H1 (cell line): ENCODE results near the gene NME1. TPM values are rescaled to one million over a fixed set of nuclear protein-coding genes. Genes with fewer than 3 reads are reported as not detected.
"Not testable (repeated sequence)": the region's sequence is repeated elsewhere in the genome, so short reads cannot be mapped to it uniquely, and the experiment has no call there.

Source experiments
- CTCF ChIA-PET: fragments of 300-600 bp; sonication (Branson Sonifier 250); formaldehyde crosslinking; loops from one replicate; lab custom pipeline; 2021; ENCODE audit not compliant: partially characterized antibody; lab: Charles Lee
- POLR2A ChIA-PET: fragments of 300-600 bp; sonication (Branson Sonifier 250); formaldehyde crosslinking; loops from one replicate; lab custom pipeline; 2021; ENCODE audit warnings: inconsistent platforms; ENCODE audit not compliant: partially characterized antibody; lab: Charles Lee
- DNase-seq, 2 experiments: peaks; one replicate each; pipeline versions ENCODE4 v3.0.0 to v3.0.0-alpha.2; 2010 to 2022; ENCODE audit warnings: low spot score in 2 of 2, low read depth in 1 of 2, mixed read lengths in 1 of 2
- FAIRE-seq: peaks from 2 replicates; lab custom pipeline; 2011; peaks lifted over from hg19 to GRCh38; lab: Jason Lieb, UNC
- H2AFZ ChIP-seq: 2 replicates; pipeline ENCODE4 v1.8.1; 2012; ENCODE audit warnings: low read length, inconsistent platforms
- H2AK5ac ChIP-seq: 2 replicates; pipeline ENCODE4 v1.6.1; 2013; ENCODE audit warnings: low read depth, low read length
- H2BK120ac ChIP-seq: replicated peaks from 2 replicates; pipeline ENCODE3; 2013; ENCODE audit warnings: low read depth, low read length, inconsistent platforms
- H2BK12ac ChIP-seq: 2 replicates; pipeline ENCODE4 v1.6.1; 2013; ENCODE audit warnings: low read depth, low read length
- H2BK15ac ChIP-seq: 2 replicates; pipeline ENCODE4 v1.6.1; 2013; ENCODE audit warnings: low read length
- H2BK20ac ChIP-seq: 2 replicates; pipeline ENCODE4 v1.6.1; 2013; ENCODE audit warnings: low read length
- H2BK5ac ChIP-seq: 2 replicates; pipeline ENCODE4 v1.6.1; 2013; ENCODE audit warnings: low read depth, low read length
- H3K14ac ChIP-seq: 2 replicates; pipeline ENCODE4 v1.6.1; 2013; ENCODE audit warnings: inconsistent platforms; ENCODE audit not compliant: insufficient read length
- H3K18ac ChIP-seq: 2 replicates; pipeline ENCODE4 v1.6.1; 2013; ENCODE audit warnings: low read length; ENCODE audit errors: extremely low read depth
- H3K23ac ChIP-seq: 2 replicates; pipeline ENCODE4 v1.6.1; 2013; ENCODE audit warnings: inconsistent platforms; ENCODE audit not compliant: insufficient read length
- H3K23me2 ChIP-seq: 2 replicates; pipeline ENCODE4 v1.6.1; 2013; ENCODE audit warnings: low read depth, low read length
- H3K27ac ChIP-seq: 2 replicates; pipeline ENCODE4 v1.6.1; 2011; ENCODE audit warnings: low read depth, low read length, inconsistent platforms
- H3K27me3 ChIP-seq, 4 experiments: replicated peaks in 1 of 4; 1 replicate in 1 of 4; 2 replicates in 3 of 4; pipeline versions ENCODE4 v1.6.1 to v1.8.1; 2011 to 2013; ENCODE audit warnings: low read length in 3 of 4, mild to moderate bottlenecking in 3 of 4, inconsistent platforms in 2 of 4, mixed read lengths in 2 of 4, moderate library complexity in 1 of 4; ENCODE audit not compliant: control insufficient read depth in 3 of 4, insufficient read depth in 3 of 4; ENCODE audit errors: extremely low read depth in 1 of 4
- H3K36me3 ChIP-seq, 4 experiments: 2 replicates each; pipeline versions ENCODE4 v1.6.1 to v1.8.1; 2011 to 2013; ENCODE audit warnings: mild to moderate bottlenecking in 4 of 4, low read length in 3 of 4, moderate library complexity in 2 of 4, control low read depth in 1 of 4, inconsistent platforms in 1 of 4; ENCODE audit not compliant: insufficient read depth in 4 of 4, control insufficient read depth in 2 of 4
- H3K4ac ChIP-seq: replicated peaks from 2 replicates; pipeline ENCODE3; 2013; ENCODE audit warnings: low read length, low read depth, mixed read lengths, inconsistent platforms; ENCODE audit not compliant: insufficient read length
- H3K4me1 ChIP-seq, 4 experiments: replicated peaks in 1 of 4; 1 replicate in 1 of 4; 2 replicates in 3 of 4; pipeline versions ENCODE4 v1.6.1 to v1.8.1; 2011 to 2013; ENCODE audit warnings: low read length in 3 of 4, inconsistent platforms in 2 of 4, mixed read lengths in 1 of 4; ENCODE audit not compliant: insufficient read depth in 4 of 4, control insufficient read depth in 3 of 4
- H3K4me2 ChIP-seq, 2 experiments: 2 replicates each; pipeline versions ENCODE4 v1.6.1 to v1.8.1; 2011 to 2013; ENCODE audit warnings: low read depth in 2 of 2, low read length in 2 of 2, control low read depth in 1 of 2, inconsistent platforms in 1 of 2, mild to moderate bottlenecking in 1 of 2; ENCODE audit not compliant: insufficient read depth in 1 of 2
- H3K4me3 ChIP-seq, 4 experiments: fragments of 200-600, 300-600 bp in 1 of 4; sonication (generic), shearing (Covaris generic), sonication (Bioruptor Twin) in 1 of 4; 2 replicates each; pipeline versions ENCODE4 v1.5.1 to v1.8.1; 2011 to 2016; ENCODE audit warnings: low read length in 4 of 4, low read depth in 3 of 4, control low read depth in 2 of 4, inconsistent platforms in 2 of 4, mild to moderate bottlenecking in 2 of 4, mixed read lengths in 1 of 4, moderate library complexity in 1 of 4; ENCODE audit not compliant: insufficient read depth in 2 of 4; ENCODE audit errors: extremely low read depth in 1 of 4
- H3K56ac ChIP-seq: replicated peaks from 2 replicates; pipeline ENCODE3; 2013; ENCODE audit warnings: low read depth, mild to moderate bottlenecking, mixed read lengths, low read length, inconsistent platforms; ENCODE audit not compliant: insufficient read length
- H3K79me1 ChIP-seq: 2 replicates; pipeline ENCODE4 v1.6.1; 2013; ENCODE audit warnings: low read depth, low read length, control low read depth
- H3K79me2 ChIP-seq, 2 experiments: 2 replicates each; pipeline versions ENCODE4 v1.6.1 to v1.8.1; 2012 to 2013; ENCODE audit warnings: low read length in 2 of 2, mild to moderate bottlenecking in 2 of 2, inconsistent platforms in 1 of 2; ENCODE audit not compliant: insufficient read depth in 2 of 2, control insufficient read depth in 1 of 2
- H3K9ac ChIP-seq, 4 experiments: replicated peaks in 1 of 4; 1 replicate in 1 of 4; 2 replicates in 3 of 4; pipeline versions ENCODE4 v1.6.1 to v1.8.1; 2011 to 2013; ENCODE audit warnings: low read depth in 3 of 4, low read length in 3 of 4, control low read depth in 2 of 4, mild to moderate bottlenecking in 2 of 4, moderate library complexity in 2 of 4, inconsistent platforms in 1 of 4; ENCODE audit errors: extremely low read depth in 1 of 4
- H3K9me3 ChIP-seq, 2 experiments: 2 replicates each; pipeline versions ENCODE4 v1.6.1 to v1.8.1; 2012 to 2013; ENCODE audit warnings: mild to moderate bottlenecking in 2 of 2, moderate library complexity in 2 of 2, control low read depth in 1 of 2, inconsistent platforms in 1 of 2, low read depth in 1 of 2, low read length in 1 of 2, mixed read lengths in 1 of 2; ENCODE audit not compliant: insufficient read depth in 2 of 2
- H4K20me1 ChIP-seq, 2 experiments: replicated peaks in 1 of 2; 2 replicates each; pipeline versions ENCODE3 to v1.8.1; 2011 to 2013; ENCODE audit warnings: inconsistent platforms in 2 of 2, low read length in 2 of 2, mild to moderate bottlenecking in 1 of 2; ENCODE audit not compliant: insufficient read depth in 2 of 2, control insufficient read depth in 1 of 2
- H4K5ac ChIP-seq: 2 replicates; pipeline ENCODE4 v1.6.1; 2013; ENCODE audit warnings: low read length, low read depth, mixed read lengths, inconsistent platforms; ENCODE audit not compliant: insufficient read length
- H4K8ac ChIP-seq: 2 replicates; pipeline ENCODE4 v1.8.0; 2013; ENCODE audit warnings: mild to moderate bottlenecking, moderate library complexity, low read length, inconsistent platforms; ENCODE audit not compliant: insufficient read depth; ENCODE audit errors: extremely low read depth
- H4K91ac ChIP-seq: replicated peaks from 2 replicates; pipeline ENCODE3; 2013; ENCODE audit warnings: low read length, mixed read lengths, inconsistent platforms; ENCODE audit not compliant: insufficient read length
- WGBS, 2 experiments: shearing (Covaris generic) in 1 of 2; methylation state at CpG; one replicate each; pipeline versions ENCODE4 v1.1.6 to v1.1.7; 2013 to 2015; ENCODE audit warnings: low lambda C conversion rate in 2 of 2, mixed read lengths in 2 of 2, inconsistent platforms in 1 of 2, low coverage in 1 of 2, missing lambda C conversion rate in 1 of 2; ENCODE audit not compliant: insufficient replicate concordance in 2 of 2, insufficient coverage in 1 of 2, insufficient read length in 1 of 2; ENCODE audit errors: extremely low coverage in 1 of 2, missing lambda C conversion rate in 1 of 2; 5-methylcytosine and 5-hydroxymethylcytosine counted together
- polyA plus RNA-seq, 7 experiments: library from polyadenylated mRNA; depleted of rRNA in 3 of 7; stranded (reverse) in 5 of 7; unstranded in 2 of 7; fragments of >200 nt in 5 of 7; fragments of 200-250 nt in 2 of 7; gene quantifications; 1 replicate in 5 of 7; 2 replicates in 1 of 7; 4 replicates in 1 of 7; pipeline versions ENCODE4 v1.2.1 to v1.2.3, GENCODE V29; 2011 to 2013; ENCODE audit warnings: missing spikeins in 2 of 7, mixed read lengths in 2 of 7
- total RNA-seq: library from RNA; stranded (reverse); fragmentation: NEBNext Ultra II Directional; extraction: Animal tissue kit (Norgen Biotek cat#: 25700); gene quantifications from 2 replicates; pipeline ENCODE4 v1.2.1, GENCODE V29; 2021

NME1 gene
- total and polyA plus RNA-seq, 2 of the 8 experiments (the other 6 are each of a cell fraction or from before 2014, with no cell fraction given): 307 to 380 TPM

GRCh38 chr17:51112303-51113222 lies 40.8 kb upstream of the NME1 start:
- H3K14ac ChIP-seq, H4K20me1 ChIP-seq, DNase-seq, H2BK5ac ChIP-seq, H3K27ac ChIP-seq, H4K5ac ChIP-seq, H3K4me3 ChIP-seq, H3K27me3 ChIP-seq, H2BK15ac ChIP-seq, H2AK5ac ChIP-seq, POLR2A ChIA-PET, H3K4ac ChIP-seq, H3K36me3 ChIP-seq, H3K4me2 ChIP-seq, H3K9me3 ChIP-seq, H3K9ac ChIP-seq, H4K91ac ChIP-seq, H3K23ac ChIP-seq, H4K8ac ChIP-seq, H3K79me1 ChIP-seq, H2BK12ac ChIP-seq, H3K23me2 ChIP-seq, H3K4me1 ChIP-seq, H3K18ac ChIP-seq, H2BK120ac ChIP-seq, H3K56ac ChIP-seq, FAIRE-seq, H2BK20ac ChIP-seq, H2AFZ ChIP-seq: not testable (repeated sequence)
- CTCF ChIA-PET: interaction anchor here (0.6 kb wide), 2 partner anchors 50 to 297 kb away, joined by 3 read pairs; no protein-coding TSS in a partner anchor
- peaks cover 0 to 65% of the 10 kb centered on the region in 2 experiments; a peak in 2 of 4 replicates for H3K79me2 ChIP-seq
- WGBS, 2 experiments: 94% methylated on average over 12 of the region's 16 CpGs; no CpG with 5 or more reads in 1 of the 2 experiments
